PFSK-1 (cell line): Measurements from ENCODE around the gene SLC13A3.
A peak's percentile ranks its signal among the peaks of the same experiment; 100 is the strongest.

Source experiments
- FOXP2 ChIP-seq: optimal IDR thresholded peaks from 2 replicates; pipeline ENCODE3; 2011; ENCODE audit warnings: borderline replicate concordance, control low read depth, inconsistent platforms; ENCODE audit not compliant: insufficient read depth; ENCODE audit errors: extremely low read length, extremely low read depth
- POLR2AphosphoS5 ChIP-seq: IDR thresholded peaks from 2 replicates; pipeline ENCODE4 v1.6.1; 2012; ENCODE audit warnings: low read depth, mild to moderate bottlenecking, control low read depth, low read length, moderate library complexity
- REST ChIP-seq, 2 experiments: IDR thresholded peaks; 2 replicates each; pipeline versions ENCODE4 v1.6.1 to v1.8.0; 2011 to 2012; ENCODE audit warnings: low read depth in 2 of 2, low read length in 2 of 2, control low read depth in 1 of 2, inconsistent platforms in 1 of 2, mild to moderate bottlenecking in 1 of 2, moderate library complexity in 1 of 2; ENCODE audit not compliant: insufficient read depth in 1 of 2
- SIN3A ChIP-seq: IDR thresholded peaks from 2 replicates; pipeline ENCODE4 v1.6.1; 2012; ENCODE audit warnings: mild to moderate bottlenecking, low read length, moderate library complexity, borderline replicate concordance; ENCODE audit not compliant: insufficient read depth
- TAF1 ChIP-seq: IDR thresholded peaks from 2 replicates; pipeline ENCODE4 v1.6.1; 2012; ENCODE audit warnings: low read length, control low read depth, borderline replicate concordance; ENCODE audit not compliant: insufficient read depth

The SLC13A3 gene

GRCh38 chr20:46571418-46571817, 79.8 kb downstream of the SLC13A3 start:
- TF ChIP-seq SIN3A (no peak), REST (IDR thresholded peaks at IDR 0.05; ENCODE audit: insufficient read depth in 1 of 2, low read depth in 2 of 2, low read length in 2 of 2) (no peak), POLR2AphosphoS5 (no peak), FOXP2 (no peak), TAF1 (no peak)

GRCh38 chr20:46570956-46571355, 80.3 kb downstream of the SLC13A3 start:
- TF ChIP-seq TAF1 = no peak
- no peak for TF ChIP-seq SIN3A
- no peak for TF ChIP-seq POLR2AphosphoS5
- no peak for TF ChIP-seq REST (IDR thresholded peaks at IDR 0.05; ENCODE audit: insufficient read depth in 1 of 2, low read depth in 2 of 2, low read length in 2 of 2)
- TF ChIP-seq FOXP2 = no peak

- TF ChIP-seq REST (IDR thresholded peaks at IDR 0.05; ENCODE audit: insufficient read depth in 1 of 2, low read depth in 2 of 2, low read length in 2 of 2) (no peak), TAF1 (no peak)
These were observed 81.3 kb downstream of the SLC13A3 start for GRCh38 chr20:46569961-46570360.

- TF ChIP-seq FOXP2 = peak; percentile 25
- TF ChIP-seq POLR2AphosphoS5 = no peak
These were observed 82.6 kb downstream of the SLC13A3 start for GRCh38 chr20:46568570-46569129.

GRCh38 chr20:46566125-46566524, 85.1 kb downstream of the SLC13A3 start:
- no peak for TF ChIP-seq SIN3A
- TF ChIP-seq TAF1 = no peak
- no peak for TF ChIP-seq REST (IDR thresholded peaks at IDR 0.05; ENCODE audit: insufficient read depth in 1 of 2, low read depth in 2 of 2, low read length in 2 of 2)
- TF ChIP-seq FOXP2 = no peak
- no peak for TF ChIP-seq POLR2AphosphoS5
